Left lung (tissue), 10 donors: ENCODE results near the gene LRIG1. TPM values are rescaled to one million over a fixed set of nuclear protein-coding genes. Genes with fewer than 3 reads are reported as not detected.
A peak's percentile ranks its signal among the peaks of the same experiment; 100 is the strongest.

ENCODE experiments used
- ATAC-seq: fragments of 200-7000 bp; cut with Tn5 transposase; one replicate; pipeline ENCODE4 v1.9.1; 2020; ENCODE audit warnings: moderate library complexity
- DNase-seq, 4 donors: peaks; one replicate each; pipeline ENCODE4 v3.0.0-alpha.2; 2013 to 2020
- H3K27ac ChIP-seq, 2 donors: fragments of 200-600 bp; sonication (generic) in 1 of 2; one replicate each; pipeline versions ENCODE4 v1.5.0 to v1.8.0; 2020 to 2021
- H3K27me3 ChIP-seq, 2 donors: fragments of 200-600 bp; sonication (generic) in 1 of 2; one replicate each; pipeline versions ENCODE4 v1.5.0 to v1.8.0; 2020 to 2021
- H3K36me3 ChIP-seq, 2 donors: fragments of 200-600 bp; sonication (generic) in 1 of 2; one replicate each; pipeline versions ENCODE4 v1.5.0 to v1.8.0; 2020 to 2021
- H3K4me1 ChIP-seq, 2 donors: fragments of 200-600 bp; one replicate each; pipeline ENCODE4 v1.8.0; 2021
- H3K4me3 ChIP-seq, 2 donors: fragments of 200-600 bp; sonication (generic) in 1 of 2; one replicate each; pipeline versions ENCODE4 v1.5.0 to v1.8.0; 2020 to 2021; ENCODE audit warnings: mild to moderate bottlenecking in 1 of 2
- H3K9me3 ChIP-seq, 2 donors: fragments of 200-600 bp; sonication (generic) in 1 of 2; one replicate each; pipeline versions ENCODE4 v1.5.0 to v1.8.0; 2020 to 2021
- CTCF ChIP-seq, 2 donors: fragments of 200-600 bp; sonication (generic) in 1 of 2; IDR thresholded peaks; one replicate each; pipeline versions ENCODE4 v1.5.0 to v1.8.0; 2021; ENCODE audit warnings: antibody characterized with exemption in 2 of 2
- intact Hi-C, 2 donors: fragments of 100-400 bp; cut with DNase I; formaldehyde crosslinking; loops; one replicate each; pipeline versions ENCODE4 v1.11.2 to v1.14.2; 2022
- polyA plus RNA-seq, 6 donors: library from polyadenylated mRNA; unstranded; fragments of 120-200 nt; gene quantifications; one replicate each; pipeline ENCODE4 v1.2.1, GENCODE V29; 2013; ENCODE audit not compliant: insufficient read length in 6 of 6
- total RNA-seq, 2 donors: library from RNA; stranded (reverse); fragmentation: NEBNext Ultra II Directional; extraction: Animal tissue kit (Norgen Biotek cat#: 25700); gene quantifications; one replicate each; pipeline ENCODE4 v1.2.1, GENCODE V29; 2021
- donor health status: DM: no; HTN: yes; CAD: no.
- donor health status: DM: no; HTN: no; CAD: no.

LRIG1 gene
- total and polyA plus RNA-seq, 8 donors = 32.6 to 42.7 (median 35.7) TPM

GRCh38 chr3:66457252-66457651 lies 43.6 kb downstream of the LRIG1 start:
- no peak overlapping the region for H3K4me3 ChIP-seq
- no peak overlapping the region for H3K27ac ChIP-seq
- DNase-seq (no peak), ATAC-seq (no peak)
- intact Hi-C loops = no loop called here
- TF ChIP-seq CTCF (IDR thresholded peaks at IDR 0.05) = no peak
- no peaks in the 10 kb centered on the region for H3K9me3 ChIP-seq
- H3K36me3 ChIP-seq = peaks cover 0 to 7% of the 10 kb centered on the region in 2 donors
- peaks cover 0 to 26% of the 10 kb centered on the region in 2 donors for H3K4me1 ChIP-seq
- no peaks in the 10 kb centered on the region for H3K27me3 ChIP-seq

GRCh38 chr3:66456711-66457173 lies 44.1 kb downstream of the LRIG1 start:
- H3K4me1 ChIP-seq = peaks cover 0 to 29% of the 10 kb centered on the region in 2 donors
- ATAC-seq (no peak), DNase-seq (no peak)
- H3K27ac ChIP-seq = no peak overlapping the region
- peaks cover 0 to 7% of the 10 kb centered on the region in 2 donors for H3K36me3 ChIP-seq
- H3K27me3 ChIP-seq = no peaks in the 10 kb centered on the region
- no peak overlapping the region for H3K4me3 ChIP-seq
- intact Hi-C loops = no loop called here
- no peaks in the 10 kb centered on the region for H3K9me3 ChIP-seq
- no peak for TF ChIP-seq CTCF (IDR thresholded peaks at IDR 0.05)

- DNase-seq (no peak), ATAC-seq (no peak)
- H3K27ac ChIP-seq = peak overlapping the region in 1 of 2 donors; percentile 50
- no peaks in the 10 kb centered on the region for H3K27me3 ChIP-seq
- H3K36me3 ChIP-seq = peaks cover 0 to 7% of the 10 kb centered on the region in 2 donors
- H3K4me1 ChIP-seq = peaks cover 14 to 51% of the 10 kb centered on the region in 2 donors
- H3K4me3 ChIP-seq = no peak overlapping the region
- no peak for TF ChIP-seq CTCF (IDR thresholded peaks at IDR 0.05)
- intact Hi-C loops = no loop called here
- no peaks in the 10 kb centered on the region for H3K9me3 ChIP-seq
Measured at GRCh38 chr3:66454464-66454859, 46.4 kb downstream of the LRIG1 start.

GRCh38 chr3:66453651-66454463 lies 47.0 kb downstream of the LRIG1 start:
- H3K4me3 ChIP-seq = no peak overlapping the region
- H3K4me1 ChIP-seq = peaks cover 19 to 57% of the 10 kb centered on the region in 2 donors
- ATAC-seq (no peak), DNase-seq (no peak)
- TF ChIP-seq CTCF (IDR thresholded peaks at IDR 0.05) = no peak
- H3K36me3 ChIP-seq = peaks cover 0 to 7% of the 10 kb centered on the region in 2 donors
- no peaks in the 10 kb centered on the region for H3K9me3 ChIP-seq
- intact Hi-C loops = no loop called here
- no peaks in the 10 kb centered on the region for H3K27me3 ChIP-seq
- H3K27ac ChIP-seq = peak overlapping the region in 1 of 2 donors; percentile 50

GRCh38 chr3:66452303-66453011 lies 48.4 kb downstream of the LRIG1 start:
- peaks cover 0 to 4% of the 10 kb centered on the region in 2 donors for H3K36me3 ChIP-seq
- intact Hi-C loops = no loop called here
- H3K4me3 ChIP-seq = no peak overlapping the region
- H3K4me1 ChIP-seq = peaks cover 19 to 62% of the 10 kb centered on the region in 2 donors
- no peak overlapping the region for H3K27ac ChIP-seq
- ATAC-seq = peak; percentile 7
- no peak for DNase-seq
- no peak for TF ChIP-seq CTCF (IDR thresholded peaks at IDR 0.05)
- H3K27me3 ChIP-seq = no peaks in the 10 kb centered on the region
- H3K9me3 ChIP-seq = no peaks in the 10 kb centered on the region
